ENCODE results near the gene SUPT7L. TPM values are rescaled to one million over a fixed set of nuclear protein-coding genes. Genes with fewer than 3 reads are reported as not detected.

Gene SUPT7L
- total and polyA plus RNA-seq, 2 of the 13 experiments (the other 11 are each of a cell fraction or from before 2014, with no cell fraction given) = 32.9 to 77.5 TPM

- peak; percentile 97 for TF ChIP-seq CTCF (CRISPR knock-in tag; IDR thresholded peaks at IDR 0.05)
- no peak for TF ChIP-seq TFE3 (CRISPR knock-in tag; IDR thresholded peaks at IDR 0.05)
- TF ChIP-seq ZNF530 (CRISPR knock-in tag; IDR thresholded peaks at IDR 0.05; ENCODE audit: low read depth) = no peak
- TF ChIP-seq IRF2 (CRISPR knock-in tag; IDR thresholded peaks at IDR 0.05) = peak; percentile 71; the same call in 1 of the 2 replicates
- no peak for TF ChIP-seq DNMT1 (CRISPR knock-in tag; IDR thresholded peaks at IDR 0.05)
- TF ChIP-seq RXRA (CRISPR knock-in tag; IDR thresholded peaks at IDR 0.05) = no peak
- no peak for TF ChIP-seq ERF (CRISPR knock-in tag; IDR thresholded peaks at IDR 0.05)
- TF ChIP-seq XRCC5 (optimal IDR thresholded peaks at IDR 0.05; ENCODE audit: low read length) = peak; percentile 89
- TF ChIP-seq HNF4A (CRISPR knock-in tag; IDR thresholded peaks at IDR 0.05) = no peak
- TF ChIP-seq KAT7 (CRISPR knock-in tag; IDR thresholded peaks at IDR 0.05; ENCODE audit: borderline replicate concordance) = no peak
- TF ChIP-seq ZNF333 (CRISPR knock-in tag; IDR thresholded peaks at IDR 0.05; ENCODE audit: borderline replicate concordance) = no peak
- no peak for TF ChIP-seq ZBTB39 (CRISPR knock-in tag; IDR thresholded peaks at IDR 0.05)
- TF ChIP-seq SMYD3 (CRISPR knock-in tag; IDR thresholded peaks at IDR 0.05) = peak; percentile 43; the same call in 1 of the 2 replicates
- TF ChIP-seq MAF1 (CRISPR knock-in tag; IDR thresholded peaks at IDR 0.05; ENCODE audit: borderline replicate concordance) = no peak; the same call in 1 of the 2 replicates
- no peak for TF ChIP-seq JARID2 (CRISPR knock-in tag; IDR thresholded peaks at IDR 0.05; ENCODE audit: insufficient replicate concordance)
- TF ChIP-seq ZNF644 (CRISPR knock-in tag; IDR thresholded peaks at IDR 0.05; ENCODE audit: low read depth) = peak; percentile 63; the same call in 1 of the 2 replicates
- TF ChIP-seq TERF1 (CRISPR knock-in tag; IDR thresholded peaks at IDR 0.05) = no peak
- no peak for TF ChIP-seq FOXJ3 (CRISPR knock-in tag; IDR thresholded peaks at IDR 0.05; ENCODE audit: borderline replicate concordance)
- peak; percentile 72 for TF ChIP-seq THAP11 (CRISPR knock-in tag; IDR thresholded peaks at IDR 0.05)
- no peak for TF ChIP-seq PHF5A (CRISPR knock-in tag; IDR thresholded peaks at IDR 0.05; ENCODE audit: low read depth, unreplicated experiment)
- peak; percentile 64; the same call in 1 of the 2 replicates for TF ChIP-seq ZNF782 (CRISPR knock-in tag; IDR thresholded peaks at IDR 0.05; ENCODE audit: borderline replicate concordance)
- no peak for TF ChIP-seq ZC3H13 (CRISPR knock-in tag; IDR thresholded peaks at IDR 0.05)
- no peak for TF ChIP-seq THYN1 (CRISPR knock-in tag; IDR thresholded peaks at IDR 0.05; ENCODE audit: borderline replicate concordance, low read depth)
- TF ChIP-seq DDIT3 (CRISPR knock-in tag; IDR thresholded peaks at IDR 0.05) = no peak
Observed at GRCh38 chr2:27683390-27684071, 20.1 kb upstream of the SUPT7L start (continued).
